ENCODE results near the gene CPEB1.

The CPEB1 gene

GRCh38 chr15:82575335-82575734 is 71.8 kb downstream of the CPEB1 start:
- TF ChIP-seq ZBTB7A (IDR thresholded peaks at IDR 0.05; ENCODE audit: low read depth) (no peak), REST (IDR thresholded peaks at IDR 0.05; ENCODE audit: low read depth) (no peak), EP300 (IDR thresholded peaks at IDR 0.05; ENCODE audit: borderline replicate concordance) (no peak), TEAD4 (IDR thresholded peaks at IDR 0.05) (no peak), TCF12 (IDR thresholded peaks at IDR 0.05; ENCODE audit: low read depth) (no peak), RAD21 (IDR thresholded peaks at IDR 0.05; ENCODE audit: low read depth) (no peak), CREB1 (IDR thresholded peaks at IDR 0.05; ENCODE audit: low read depth) (no peak)
- TF ChIP-seq, protein P1, sequence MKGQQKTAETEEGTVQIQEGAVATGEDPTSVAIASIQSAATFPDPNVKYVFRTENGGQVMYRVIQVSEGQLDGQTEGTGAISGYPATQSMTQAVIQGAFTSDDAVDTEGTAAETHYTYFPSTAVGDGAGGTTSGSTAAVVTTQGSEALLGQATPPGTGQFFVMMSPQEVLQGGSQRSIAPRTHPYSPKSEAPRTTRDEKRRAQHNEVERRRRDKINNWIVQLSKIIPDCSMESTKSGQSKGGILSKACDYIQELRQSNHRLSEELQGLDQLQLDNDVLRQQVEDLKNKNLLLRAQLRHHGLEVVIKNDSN (IDR thresholded peaks at IDR 0.05) = no peak

- no peak for TF ChIP-seq EGR1 (IDR thresholded peaks at IDR 0.05)
- TF ChIP-seq, protein P2, sequence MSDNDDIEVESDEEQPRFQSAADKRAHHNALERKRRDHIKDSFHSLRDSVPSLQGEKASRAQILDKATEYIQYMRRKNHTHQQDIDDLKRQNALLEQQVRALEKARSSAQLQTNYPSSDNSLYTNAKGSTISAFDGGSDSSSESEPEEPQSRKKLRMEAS (IDR thresholded peaks at IDR 0.05) = no peak
- TF ChIP-seq, protein P1 (IDR thresholded peaks at IDR 0.05) = no peak
- TF ChIP-seq FOXM1 (IDR thresholded peaks at IDR 0.05; ENCODE audit: borderline replicate concordance, low read depth) = no peak
- TF ChIP-seq NFIC (IDR thresholded peaks at IDR 0.05) = no peak
- TF ChIP-seq TAF1 (IDR thresholded peaks at IDR 0.05; ENCODE audit: low read depth) = no peak
- no peak for TF ChIP-seq ZBTB7A (IDR thresholded peaks at IDR 0.05; ENCODE audit: low read depth)
- TF ChIP-seq TCF12 (IDR thresholded peaks at IDR 0.05; ENCODE audit: low read depth) = no peak
- TF ChIP-seq CEBPB (IDR thresholded peaks at IDR 0.05) = no peak
- no peak for TF ChIP-seq RAD21 (IDR thresholded peaks at IDR 0.05; ENCODE audit: low read depth)
- TF ChIP-seq REST (IDR thresholded peaks at IDR 0.05; ENCODE audit: low read depth) = no peak
- no peak for TF ChIP-seq CREB1 (IDR thresholded peaks at IDR 0.05; ENCODE audit: low read depth)
- no peak for TF ChIP-seq TEAD4 (IDR thresholded peaks at IDR 0.05)
- no peak for TF ChIP-seq EP300 (IDR thresholded peaks at IDR 0.05; ENCODE audit: borderline replicate concordance)
- TF ChIP-seq YY1 (IDR thresholded peaks at IDR 0.05; ENCODE audit: low read depth) = no peak
Observed at GRCh38 chr15:82572986-82573385, 74.2 kb downstream of the CPEB1 start.

DNA sequence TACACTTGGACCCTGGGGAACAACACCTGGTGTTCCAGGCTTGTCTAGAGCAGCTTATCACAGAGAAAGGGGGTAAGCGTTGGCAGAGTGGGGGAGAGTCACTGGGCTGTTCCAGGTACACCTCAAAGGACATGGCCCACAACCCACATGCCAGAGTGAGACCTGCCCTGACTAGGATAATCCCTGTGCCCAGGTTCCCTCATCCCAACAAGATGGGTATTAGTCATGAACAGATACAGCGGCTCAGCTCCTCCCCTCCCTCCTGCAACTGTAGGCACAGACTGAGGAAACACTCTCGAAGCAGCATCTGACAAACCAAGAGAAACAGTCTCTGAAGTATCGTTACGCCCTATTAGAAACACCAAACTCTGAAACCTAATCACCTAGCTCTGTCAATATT is 74.9 kb downstream of the CPEB1 start:
- TF ChIP-seq FOXM1 (IDR thresholded peaks at IDR 0.05; ENCODE audit: borderline replicate concordance, low read depth) (no peak), NFIC (IDR thresholded peaks at IDR 0.05) (no peak), CEBPB (IDR thresholded peaks at IDR 0.05) (no peak), EGR1 (IDR thresholded peaks at IDR 0.05) (no peak), EP300 (IDR thresholded peaks at IDR 0.05; ENCODE audit: borderline replicate concordance) (no peak), TCF12 (IDR thresholded peaks at IDR 0.05; ENCODE audit: low read depth) (no peak)

- TF ChIP-seq, protein P2 (IDR thresholded peaks at IDR 0.05) = no peak
- no peak for TF ChIP-seq RAD21 (IDR thresholded peaks at IDR 0.05; ENCODE audit: low read depth)
- no peak for TF ChIP-seq YY1 (IDR thresholded peaks at IDR 0.05; ENCODE audit: low read depth)
- no peak for TF ChIP-seq REST (IDR thresholded peaks at IDR 0.05; ENCODE audit: low read depth)
- TF ChIP-seq, protein P1 (IDR thresholded peaks at IDR 0.05) = no peak
- TF ChIP-seq CEBPB (IDR thresholded peaks at IDR 0.05) = no peak
- no peak for TF ChIP-seq ZBTB7A (IDR thresholded peaks at IDR 0.05; ENCODE audit: low read depth)
- TF ChIP-seq EGR1 (IDR thresholded peaks at IDR 0.05) = no peak
- no peak for TF ChIP-seq FOXM1 (IDR thresholded peaks at IDR 0.05; ENCODE audit: borderline replicate concordance, low read depth)
- no peak for TF ChIP-seq EP300 (IDR thresholded peaks at IDR 0.05; ENCODE audit: borderline replicate concordance)
- no peak for TF ChIP-seq TEAD4 (IDR thresholded peaks at IDR 0.05)
- no peak for TF ChIP-seq CREB1 (IDR thresholded peaks at IDR 0.05; ENCODE audit: low read depth)
Observed at GRCh38 chr15:82571722-82572222, 75.4 kb downstream of the CPEB1 start.
